Sigmoid colon (tissue), 7 donors: Measurements from ENCODE around the gene NBAS. TPM values are rescaled to one million over a fixed set of nuclear protein-coding genes. Genes with fewer than 3 reads are reported as not detected.

Experiments
- DNase-seq: peaks from one replicate; pipeline ENCODE4 v3.0.0-alpha.2; 2019
- H3K27ac ChIP-seq, 4 donors: fragments of 200-600 bp; sonication (generic); one replicate each; pipeline ENCODE4 v1.5.1; 2016 to 2019; ENCODE audit warnings: mild to moderate bottlenecking in 1 of 4
- H3K27me3 ChIP-seq, 3 donors: fragments of 200-600 bp; sonication (generic); one replicate each; pipeline ENCODE4 v1.5.1; 2019; ENCODE audit warnings: mild to moderate bottlenecking in 1 of 3
- H3K36me3 ChIP-seq, 4 donors: fragments of 200-600 bp; sonication (generic); one replicate each; pipeline ENCODE4 v1.5.1; 2016 to 2019
- H3K4me1 ChIP-seq, 4 donors: fragments of 200-600 bp; sonication (generic); one replicate each; pipeline ENCODE4 v1.5.1; 2017 to 2019
- H3K4me3 ChIP-seq, 4 donors: fragments of 200-600 bp; sonication (generic); one replicate each; pipeline ENCODE4 v1.5.1; 2017 to 2019; ENCODE audit warnings: mild to moderate bottlenecking in 2 of 4, moderate library complexity in 1 of 4
- H3K9me3 ChIP-seq, 4 donors: fragments of 200-600 bp in 3 of 4; sonication (generic) in 3 of 4; one replicate each; pipeline versions ENCODE4 v1.5.1 to v1.6.1; 2013 to 2019
- CTCF ChIP-seq, 4 experiments: fragments of 450-650 bp in 3 of 4; fragments of 200-600 bp in 1 of 4; IDR thresholded peaks; one replicate each; pipeline ENCODE4 v1.5.1; 2016 to 2019; ENCODE audit warnings: antibody characterized with exemption in 4 of 4, mild to moderate bottlenecking in 3 of 4, moderate library complexity in 2 of 4
- EP300 ChIP-seq, 4 donors: sonication (generic); formaldehyde crosslinking; IDR thresholded peaks; one replicate each; pipeline ENCODE4 v1.6.1; 2017; ENCODE audit warnings: antibody characterized with exemption in 4 of 4
- POLR2A ChIP-seq, 2 donors: fragments of 450-650 bp; IDR thresholded peaks; one replicate each; pipeline ENCODE4 v1.6.1; 2016; ENCODE audit warnings: antibody characterized with exemption in 2 of 2, mild to moderate bottlenecking in 2 of 2, moderate library complexity in 2 of 2
- POLR2AphosphoS5 ChIP-seq, 4 donors: sonication (generic); formaldehyde crosslinking; IDR thresholded peaks; one replicate each; pipeline ENCODE4 v1.6.1; 2017; ENCODE audit warnings: antibody characterized with exemption in 4 of 4
- WGBS, 2 donors: extraction: QIAGEN DNeasy Blood & Tissue Kit; methylation state at CpG; one replicate each; pipeline ENCODE4 v1.1.7; 2013; 5-methylcytosine and 5-hydroxymethylcytosine counted together
- intact Hi-C: fragments of 100-400 bp; cut with DNase I; formaldehyde crosslinking; loops from one replicate; pipeline ENCODE4 v1.15.1; 2023
- polyA plus RNA-seq, 3 donors: library from polyadenylated mRNA; stranded (reverse); fragments of 200-250 nt; gene quantifications; one replicate each; pipeline ENCODE4 v1.2.3, GENCODE V29; 2013
- total RNA-seq, 4 donors: library from RNA; depleted of rRNA; stranded (reverse); fragments of >200 nt; gene quantifications; one replicate each; pipeline ENCODE4 v1.1.0, GENCODE V29; 2016
- donor health status: healthy with polysubstance abuse.
- donor health status: Bipolar disorder and iron deficiency.
- donor health status: healthy.

NBAS gene
- total and polyA plus RNA-seq, 7 donors = 3.9 to 53.2 (median 41.9) TPM

GRCh38 chr2:15163326-15163725 is 397.8 kb downstream of the NBAS start:
- H3K27me3 ChIP-seq = no peaks in the 10 kb centered on the region
- 86 to 94% methylated on average over 2 of the region's 2 CpGs for WGBS, 2 donors
- H3K4me3 ChIP-seq = no peak overlapping the region
- H3K36me3 ChIP-seq = peaks cover 0 to 8% (median 1%) of the 10 kb centered on the region in 4 donors
- H3K4me1 ChIP-seq = no peaks in the 10 kb centered on the region
- H3K9me3 ChIP-seq = no peaks in the 10 kb centered on the region
- no peak overlapping the region for H3K27ac ChIP-seq
- TF ChIP-seq CTCF (IDR thresholded peaks at IDR 0.05) (no peak), POLR2A (IDR thresholded peaks at IDR 0.05) (no peak), POLR2AphosphoS5 (IDR thresholded peaks at IDR 0.05) (no peak), EP300 (IDR thresholded peaks at IDR 0.05) (no peak)
- intact Hi-C loops = loop anchor here (5.0 kb wide), 1 partner anchor 531 kb away; the partner anchor contains the start of gene LRATD1
- no peak for DNase-seq

GRCh38 chr2:15162620-15163019 is 398.5 kb downstream of the NBAS start:
- no peak for TF ChIP-seq CTCF (IDR thresholded peaks at IDR 0.05)
- TF ChIP-seq EP300 (IDR thresholded peaks at IDR 0.05) = no peak
- no peak for TF ChIP-seq POLR2A (IDR thresholded peaks at IDR 0.05)
- no peak for TF ChIP-seq POLR2AphosphoS5 (IDR thresholded peaks at IDR 0.05)
- H3K27ac ChIP-seq = no peak overlapping the region
- WGBS, 2 donors = 92 to 97% methylated on average over 3 of the region's 3 CpGs
- no peaks in the 10 kb centered on the region for H3K4me1 ChIP-seq
- no peaks in the 10 kb centered on the region for H3K9me3 ChIP-seq
- peaks cover 0 to 8% (median 1%) of the 10 kb centered on the region in 4 donors for H3K36me3 ChIP-seq
- no peak for DNase-seq
- H3K27me3 ChIP-seq = no peaks in the 10 kb centered on the region
- no peak overlapping the region for H3K4me3 ChIP-seq
- intact Hi-C loops = loop anchor here (5.0 kb wide), 1 partner anchor 530 kb away; the partner anchor contains the start of gene LRATD1

GRCh38 chr2:15160201-15160991 is 400.7 kb downstream of the NBAS start:
- 69 to 72% methylated on average over 9 of the region's 9 CpGs for WGBS, 2 donors
- DNase-seq = no peak
- Histone ChIP-seq H3K4me3 (no peak overlapping the region), H3K36me3 (no peaks in the 10 kb centered on the region), H3K27me3 (no peaks in the 10 kb centered on the region), H3K27ac (no peak overlapping the region), H3K9me3 (no peaks in the 10 kb centered on the region), H3K4me1 (no peaks in the 10 kb centered on the region)
- no peak for TF ChIP-seq CTCF (IDR thresholded peaks at IDR 0.05)
- no peak for TF ChIP-seq EP300 (IDR thresholded peaks at IDR 0.05)
- no peak for TF ChIP-seq POLR2AphosphoS5 (IDR thresholded peaks at IDR 0.05)
- TF ChIP-seq POLR2A (IDR thresholded peaks at IDR 0.05) = no peak
- intact Hi-C loops = loop anchor here (5.0 kb wide), 1 partner anchor 528 kb away; the partner anchor contains the start of gene LRATD1

- TF ChIP-seq CTCF (IDR thresholded peaks at IDR 0.05) = peak in 2 of 4 experiments; percentile 21 to 45
- TF ChIP-seq POLR2A (IDR thresholded peaks at IDR 0.05) = no peak
- Histone ChIP-seq H3K36me3 (no peaks in the 10 kb centered on the region), H3K27ac (no peak overlapping the region), H3K4me3 (no peak overlapping the region), H3K27me3 (no peaks in the 10 kb centered on the region), H3K9me3 (no peaks in the 10 kb centered on the region), H3K4me1 (no peaks in the 10 kb centered on the region)
- 30 to 39% methylated on average over 3 of the region's 3 CpGs for WGBS, 2 donors
- intact Hi-C loops = loop anchor here (5.0 kb wide), 1 partner anchor 527 kb away; the partner anchor contains the start of gene LRATD1
- no peak for DNase-seq
Measured at GRCh38 chr2:15159751-15160177, 401.4 kb downstream of the NBAS start.
